ENCODE data around the gene HPSE2.

HPSE2 gene

DNA sequence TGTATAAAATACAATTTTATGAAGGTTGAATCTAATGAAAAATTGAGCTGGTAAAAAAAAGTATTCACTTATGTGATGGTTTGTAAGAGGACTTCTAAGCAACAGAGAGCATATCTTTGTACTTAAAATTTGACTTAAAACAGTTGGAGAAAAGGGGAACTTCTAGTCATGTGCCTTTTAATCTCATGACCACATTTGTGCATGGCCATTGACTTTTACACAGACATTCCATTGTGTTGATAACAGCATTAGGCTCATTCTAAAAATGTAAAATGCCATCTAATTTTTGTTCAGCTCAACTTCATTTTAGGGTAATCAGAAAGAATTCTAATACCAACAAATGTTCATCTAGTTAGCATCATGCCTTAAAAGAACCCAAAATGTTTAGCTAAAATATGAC, 119.9 kb downstream of the HPSE2 start:
- TF ChIP-seq, protein P1, sequence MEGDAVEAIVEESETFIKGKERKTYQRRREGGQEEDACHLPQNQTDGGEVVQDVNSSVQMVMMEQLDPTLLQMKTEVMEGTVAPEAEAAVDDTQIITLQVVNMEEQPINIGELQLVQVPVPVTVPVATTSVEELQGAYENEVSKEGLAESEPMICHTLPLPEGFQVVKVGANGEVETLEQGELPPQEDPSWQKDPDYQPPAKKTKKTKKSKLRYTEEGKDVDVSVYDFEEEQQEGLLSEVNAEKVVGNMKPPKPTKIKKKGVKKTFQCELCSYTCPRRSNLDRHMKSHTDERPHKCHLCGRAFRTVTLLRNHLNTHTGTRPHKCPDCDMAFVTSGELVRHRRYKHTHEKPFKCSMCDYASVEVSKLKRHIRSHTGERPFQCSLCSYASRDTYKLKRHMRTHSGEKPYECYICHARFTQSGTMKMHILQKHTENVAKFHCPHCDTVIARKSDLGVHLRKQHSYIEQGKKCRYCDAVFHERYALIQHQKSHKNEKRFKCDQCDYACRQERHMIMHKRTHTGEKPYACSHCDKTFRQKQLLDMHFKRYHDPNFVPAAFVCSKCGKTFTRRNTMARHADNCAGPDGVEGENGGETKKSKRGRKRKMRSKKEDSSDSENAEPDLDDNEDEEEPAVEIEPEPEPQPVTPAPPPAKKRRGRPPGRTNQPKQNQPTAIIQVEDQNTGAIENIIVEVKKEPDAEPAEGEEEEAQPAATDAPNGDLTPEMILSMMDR (IDR thresholded peaks at IDR 0.05; ENCODE audit: borderline replicate concordance, insufficient read depth, low read depth, low read length) = no peak

GRCh38 chr10:99085358-99085757, 150.3 kb downstream of the HPSE2 start:
- H3K4me3 ChIP-seq (ENCODE audit: low read depth, low read length) = no peak overlapping the region
- TF ChIP-seq, protein P1 (IDR thresholded peaks at IDR 0.05; ENCODE audit: borderline replicate concordance, insufficient read depth, low read depth, low read length) = no peak

More for the DNA sequence above, 119.9 kb downstream of the HPSE2 start:
- no peak overlapping the region for H3K4me3 ChIP-seq (ENCODE audit: low read depth, low read length)

GRCh38 chr10:99084161-99084560, 151.5 kb downstream of the HPSE2 start:
- TF ChIP-seq, protein P1 (IDR thresholded peaks at IDR 0.05; ENCODE audit: borderline replicate concordance, insufficient read depth, low read depth, low read length) = no peak
- no peak overlapping the region for H3K4me3 ChIP-seq (ENCODE audit: low read depth, low read length)

DNA sequence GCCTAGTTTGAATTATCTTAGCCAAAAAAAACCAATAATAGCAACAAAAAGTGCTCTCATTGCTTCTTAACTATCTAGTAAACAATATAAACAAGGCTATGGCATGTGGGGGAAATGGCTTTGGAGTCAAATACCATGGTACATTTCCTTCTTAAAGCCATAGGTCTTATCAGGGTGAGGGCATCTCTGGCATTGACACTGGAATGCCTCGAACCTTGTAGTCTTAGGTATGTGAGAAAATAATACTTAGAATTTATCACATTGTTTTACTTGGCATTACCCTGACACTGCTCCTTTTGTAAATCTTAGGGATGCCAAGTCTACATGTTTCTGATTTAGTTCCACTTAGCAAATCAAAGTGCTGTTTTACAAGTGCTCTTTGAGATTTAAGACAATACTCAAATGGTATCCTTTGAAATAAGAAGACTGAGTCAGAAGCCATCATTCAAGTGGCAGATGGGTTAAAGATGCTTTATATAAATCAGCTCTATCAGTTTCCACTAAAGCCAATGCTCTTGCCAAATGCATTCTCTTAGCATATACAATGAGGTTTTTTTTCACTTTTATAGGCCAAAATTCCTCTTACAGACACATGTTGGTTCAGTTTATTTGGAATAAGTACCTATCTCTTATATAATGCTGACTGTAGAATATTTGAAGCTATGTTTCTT, 155.2 kb downstream of the HPSE2 start:
- TF ChIP-seq, protein P1 (IDR thresholded peaks at IDR 0.05; ENCODE audit: borderline replicate concordance, insufficient read depth, low read depth, low read length) = no peak
- no peak overlapping the region for H3K4me3 ChIP-seq (ENCODE audit: low read depth, low read length)

- no peak overlapping the region for H3K4me3 ChIP-seq (ENCODE audit: low read depth, low read length)
- TF ChIP-seq, protein P1 (IDR thresholded peaks at IDR 0.05; ENCODE audit: borderline replicate concordance, insufficient read depth, low read depth, low read length) = no peak
These were observed 173.1 kb downstream of the HPSE2 start for GRCh38 chr10:99062591-99062990.

GRCh38 chr10:99058762-99059161, 176.9 kb downstream of the HPSE2 start:
- H3K4me3 ChIP-seq (ENCODE audit: low read depth, low read length) = no peak overlapping the region
- TF ChIP-seq, protein P1 (IDR thresholded peaks at IDR 0.05; ENCODE audit: borderline replicate concordance, insufficient read depth, low read depth, low read length) = no peak

- TF ChIP-seq, protein P1 (IDR thresholded peaks at IDR 0.05; ENCODE audit: borderline replicate concordance, insufficient read depth, low read depth, low read length) = no peak
- no peak overlapping the region for H3K4me3 ChIP-seq (ENCODE audit: low read depth, low read length)
These were observed 177.5 kb downstream of the HPSE2 start for GRCh38 chr10:99057936-99058690.
